GM23338 (cell line): ENCODE measurements around the gene HEY2.
"Not testable (repeated sequence)": the region's sequence is repeated elsewhere in the genome, so short reads cannot be mapped to it uniquely, and the experiment has no call there.

ENCODE experiments used
- EZH2phosphoT487 ChIP-seq: fragments of 200-600 bp; sonication (generic); IDR thresholded peaks from one replicate; pipeline ENCODE4 v1.8.1; 2018; ENCODE audit warnings: antibody characterized with exemption; ENCODE audit not compliant: unreplicated experiment
- POLR2AphosphoS5 ChIP-seq: IDR thresholded peaks from 2 replicates; pipeline ENCODE4 v1.6.1; 2016; ENCODE audit warnings: antibody characterized with exemption, low read depth

- not testable (repeated sequence) for TF ChIP-seq EZH2phosphoT487, POLR2AphosphoS5
Measured at GRCh38 chr6:125804866-125805425, 55.5 kb downstream of the HEY2 start.
